ENCODE data around the gene WEE1.

Gene WEE1

GRCh38 chr11:9567401-9567800 lies 6.1 kb upstream of the WEE1 start:
- no peak for DNase-seq

GRCh38 chr11:9568161-9568853 lies 5.2 kb upstream of the WEE1 start:
- no peak for DNase-seq

GRCh38 chr11:9568854-9569587 lies 4.4 kb upstream of the WEE1 start:
- DNase-seq = no peak

- DNase-seq = no peak
These were observed 3.8 kb upstream of the WEE1 start for GRCh38 chr11:9569588-9570164.

- DNase-seq = no peak
These were observed 3.0 kb upstream of the WEE1 start for GRCh38 chr11:9570313-9571025.

GRCh38 chr11:9571071-9571762 lies 2.3 kb upstream of the WEE1 start:
- DNase-seq = no peak

- no peak for DNase-seq
These were observed 1.7 kb upstream of the WEE1 start for GRCh38 chr11:9571763-9572115.

GRCh38 chr11:9573775-9574621 lies 528 bp downstream of the WEE1 start:
- no peak for DNase-seq

GRCh38 chr11:9574622-9575259 lies 1.3 kb downstream of the WEE1 start:
- no peak for DNase-seq

GRCh38 chr11:9575260-9576240 lies 2.1 kb downstream of the WEE1 start:
- no peak for DNase-seq

GRCh38 chr11:9576701-9577381 lies 3.4 kb downstream of the WEE1 start:
- no peak for DNase-seq

GRCh38 chr11:9577556-9577955 lies 4.1 kb downstream of the WEE1 start:
- no peak for DNase-seq

GRCh38 chr11:9580894-9581293 lies 7.4 kb downstream of the WEE1 start:
- DNase-seq = no peak

- no peak for DNase-seq
These were observed 8.2 kb downstream of the WEE1 start for GRCh38 chr11:9581556-9582161.

- no peak for DNase-seq
These were observed 17.2 kb downstream of the WEE1 start for GRCh38 chr11:9590717-9591116.

- no peak for DNase-seq
These were observed 21.0 kb downstream of the WEE1 start for GRCh38 chr11:9594267-9595046.

GRCh38 chr11:9596926-9597464 lies 23.5 kb downstream of the WEE1 start:
- DNase-seq = no peak

- no peak for DNase-seq
These were observed 26.7 kb downstream of the WEE1 start for GRCh38 chr11:9600166-9600565.
